Epithelial cell of esophagus (primary cell): ENCODE results near the gene FSTL4.

Experiments used
- DNase-seq: peaks from one replicate; pipeline ENCODE4 v3.0.0; 2010; ENCODE audit warnings: low read depth
- H3K4me3 ChIP-seq: 2 replicates; pipeline ENCODE4 v1.5.1; 2011; ENCODE audit warnings: mild to moderate bottlenecking, low read length, control low read depth
- TF ChIP-seq, protein P1 (sequence below): IDR thresholded peaks from 2 replicates; pipeline ENCODE4 v1.5.1; 2011; ENCODE audit warnings: low read depth, mild to moderate bottlenecking, low read length, control low read depth, inconsistent platforms; ENCODE audit not compliant: insufficient read depth; ENCODE audit errors: missing control alignments

The FSTL4 gene

DNA sequence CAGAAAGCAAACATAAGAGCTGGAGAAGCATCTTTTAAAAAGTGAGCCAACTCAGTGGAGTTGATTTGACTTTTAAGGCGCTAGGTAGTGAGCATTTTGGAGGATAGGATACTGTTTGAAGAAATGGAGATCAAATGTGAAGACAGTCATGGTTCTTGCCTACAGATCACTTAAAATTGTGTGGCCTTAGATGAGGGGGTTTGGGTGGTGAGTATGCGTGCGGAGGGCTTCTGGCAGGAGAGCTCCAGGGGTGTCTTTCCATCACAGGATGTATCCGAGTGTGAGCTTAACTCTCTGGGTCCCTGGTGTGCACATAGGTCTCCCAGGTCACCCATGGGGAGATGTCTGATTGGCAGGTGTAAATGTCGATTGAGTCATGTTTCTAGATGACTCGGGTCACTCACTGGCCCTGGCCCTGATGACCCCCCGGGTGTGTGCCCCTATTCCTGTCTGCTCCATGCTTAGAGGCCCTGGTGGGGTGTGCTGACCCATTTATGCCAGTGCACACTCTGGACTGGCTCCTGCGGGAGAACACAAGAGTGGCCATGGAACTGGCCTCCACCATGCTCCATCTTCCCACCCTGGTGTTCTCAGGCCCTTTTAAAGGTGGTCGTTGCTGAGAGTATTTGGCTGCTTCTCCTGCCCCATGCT lies 274.4 kb downstream of the FSTL4 start:
- no peak for DNase-seq
- H3K4me3 ChIP-seq = no peak overlapping the region
- TF ChIP-seq, protein P1, sequence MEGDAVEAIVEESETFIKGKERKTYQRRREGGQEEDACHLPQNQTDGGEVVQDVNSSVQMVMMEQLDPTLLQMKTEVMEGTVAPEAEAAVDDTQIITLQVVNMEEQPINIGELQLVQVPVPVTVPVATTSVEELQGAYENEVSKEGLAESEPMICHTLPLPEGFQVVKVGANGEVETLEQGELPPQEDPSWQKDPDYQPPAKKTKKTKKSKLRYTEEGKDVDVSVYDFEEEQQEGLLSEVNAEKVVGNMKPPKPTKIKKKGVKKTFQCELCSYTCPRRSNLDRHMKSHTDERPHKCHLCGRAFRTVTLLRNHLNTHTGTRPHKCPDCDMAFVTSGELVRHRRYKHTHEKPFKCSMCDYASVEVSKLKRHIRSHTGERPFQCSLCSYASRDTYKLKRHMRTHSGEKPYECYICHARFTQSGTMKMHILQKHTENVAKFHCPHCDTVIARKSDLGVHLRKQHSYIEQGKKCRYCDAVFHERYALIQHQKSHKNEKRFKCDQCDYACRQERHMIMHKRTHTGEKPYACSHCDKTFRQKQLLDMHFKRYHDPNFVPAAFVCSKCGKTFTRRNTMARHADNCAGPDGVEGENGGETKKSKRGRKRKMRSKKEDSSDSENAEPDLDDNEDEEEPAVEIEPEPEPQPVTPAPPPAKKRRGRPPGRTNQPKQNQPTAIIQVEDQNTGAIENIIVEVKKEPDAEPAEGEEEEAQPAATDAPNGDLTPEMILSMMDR = no peak

DNA sequence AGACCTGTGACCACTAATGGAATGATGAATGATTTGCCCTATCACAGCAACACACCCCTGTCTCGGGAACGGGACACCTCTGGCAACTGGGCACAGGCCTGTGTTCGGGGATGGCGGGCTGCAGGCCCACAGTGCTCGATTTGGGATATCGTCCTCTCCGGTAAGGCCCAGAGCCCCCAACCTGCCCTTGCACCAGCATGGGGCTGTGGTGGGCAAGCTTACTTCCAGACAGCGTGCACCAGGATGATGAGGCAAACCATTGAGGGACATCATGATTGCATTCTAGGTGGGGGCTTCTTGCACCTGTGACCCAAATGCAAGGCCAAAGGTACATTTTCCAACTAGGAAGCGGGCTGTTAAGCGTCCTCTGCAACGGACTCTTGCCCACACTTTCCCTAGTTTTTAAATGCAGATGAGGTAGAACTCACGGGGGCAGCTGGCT lies 275.4 kb downstream of the FSTL4 start:
- no peak overlapping the region for H3K4me3 ChIP-seq
- TF ChIP-seq, protein P1 = no peak
- no peak for DNase-seq

DNA sequence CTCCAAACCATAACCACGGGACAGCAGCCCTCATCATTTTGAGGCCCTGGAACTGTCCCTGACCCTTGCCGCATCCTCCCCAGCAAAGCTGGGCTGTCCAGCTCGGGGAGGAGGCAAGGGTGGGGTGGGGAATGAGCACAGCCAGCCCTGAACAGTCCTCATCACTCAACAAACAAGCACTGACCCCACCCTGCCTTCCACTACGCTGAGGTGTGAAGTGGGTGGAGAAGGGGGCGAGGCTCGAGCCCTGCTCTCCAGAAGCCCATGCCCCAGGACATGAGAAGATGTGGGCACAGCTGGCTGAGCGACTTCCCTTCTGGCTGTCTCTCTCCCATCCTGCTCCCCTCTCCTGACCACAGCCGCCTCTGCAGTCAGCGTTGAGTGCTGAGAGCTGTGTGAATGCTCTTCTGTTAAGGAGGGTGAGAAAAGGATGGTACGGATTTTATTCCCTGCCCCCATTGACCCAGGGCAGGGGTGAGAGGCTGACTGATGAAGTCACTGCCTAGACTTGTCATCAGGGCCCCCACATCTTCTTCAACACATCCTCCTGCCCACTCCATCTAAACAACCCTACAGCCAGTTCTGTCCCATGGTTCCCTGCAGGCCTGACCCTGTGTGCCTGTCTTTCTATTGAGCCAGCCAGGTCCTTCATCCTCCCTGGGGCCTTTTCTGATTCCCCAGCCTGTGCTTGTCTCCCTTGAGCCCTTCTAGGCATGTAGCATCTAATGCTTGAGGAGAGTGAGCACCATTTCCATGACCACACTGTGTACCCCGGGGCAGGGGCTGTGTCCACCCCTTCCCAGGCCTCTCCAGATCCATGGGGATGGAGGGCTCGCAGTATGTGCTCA lies 276.0 kb downstream of the FSTL4 start:
- no peak overlapping the region for H3K4me3 ChIP-seq
- TF ChIP-seq, protein P1 = no peak
- peak; percentile 43 for DNase-seq

DNA sequence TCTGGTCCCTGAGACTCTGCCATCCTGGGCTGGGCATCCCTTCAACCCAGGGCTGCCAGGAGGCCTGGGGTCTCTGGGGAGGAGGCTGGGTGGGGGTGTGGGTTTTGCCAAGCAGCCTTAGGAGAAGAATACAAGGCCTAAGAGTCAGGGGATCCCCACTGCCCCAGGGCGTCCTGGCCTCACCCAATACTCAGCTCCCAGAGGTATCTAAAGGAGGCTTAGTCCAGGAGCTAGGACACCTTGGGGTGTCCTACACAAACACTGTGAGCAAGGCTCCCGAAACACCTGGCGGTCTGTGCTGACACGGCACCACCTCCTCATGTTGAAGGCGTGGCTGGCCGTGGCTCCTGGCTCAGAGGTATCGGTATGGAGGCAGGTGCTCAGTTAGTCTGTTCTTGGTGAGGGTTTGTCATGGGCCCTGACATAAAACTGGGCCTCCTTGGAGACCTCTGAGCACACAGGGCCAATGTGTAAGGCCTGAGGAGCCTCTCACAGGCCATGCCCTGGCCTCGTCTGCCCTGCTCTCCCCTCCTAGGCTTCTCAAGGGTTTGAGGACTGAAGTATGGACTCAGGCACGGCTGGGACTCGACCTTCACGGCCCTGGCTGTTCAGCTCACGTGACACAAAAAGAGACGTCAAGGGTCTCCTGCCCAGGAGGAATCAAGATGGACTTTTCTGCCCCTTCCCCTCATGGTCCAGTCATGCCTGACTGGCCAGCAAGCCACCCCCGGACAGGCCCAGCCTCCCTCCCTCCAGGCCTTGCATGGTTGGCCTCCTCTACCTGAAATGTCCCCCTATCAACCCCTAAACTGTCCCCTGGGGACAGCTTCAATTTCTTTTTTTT lies 277.3 kb downstream of the FSTL4 start:
- no peak for DNase-seq
- TF ChIP-seq, protein P1 = no peak
- no peak overlapping the region for H3K4me3 ChIP-seq

DNA sequence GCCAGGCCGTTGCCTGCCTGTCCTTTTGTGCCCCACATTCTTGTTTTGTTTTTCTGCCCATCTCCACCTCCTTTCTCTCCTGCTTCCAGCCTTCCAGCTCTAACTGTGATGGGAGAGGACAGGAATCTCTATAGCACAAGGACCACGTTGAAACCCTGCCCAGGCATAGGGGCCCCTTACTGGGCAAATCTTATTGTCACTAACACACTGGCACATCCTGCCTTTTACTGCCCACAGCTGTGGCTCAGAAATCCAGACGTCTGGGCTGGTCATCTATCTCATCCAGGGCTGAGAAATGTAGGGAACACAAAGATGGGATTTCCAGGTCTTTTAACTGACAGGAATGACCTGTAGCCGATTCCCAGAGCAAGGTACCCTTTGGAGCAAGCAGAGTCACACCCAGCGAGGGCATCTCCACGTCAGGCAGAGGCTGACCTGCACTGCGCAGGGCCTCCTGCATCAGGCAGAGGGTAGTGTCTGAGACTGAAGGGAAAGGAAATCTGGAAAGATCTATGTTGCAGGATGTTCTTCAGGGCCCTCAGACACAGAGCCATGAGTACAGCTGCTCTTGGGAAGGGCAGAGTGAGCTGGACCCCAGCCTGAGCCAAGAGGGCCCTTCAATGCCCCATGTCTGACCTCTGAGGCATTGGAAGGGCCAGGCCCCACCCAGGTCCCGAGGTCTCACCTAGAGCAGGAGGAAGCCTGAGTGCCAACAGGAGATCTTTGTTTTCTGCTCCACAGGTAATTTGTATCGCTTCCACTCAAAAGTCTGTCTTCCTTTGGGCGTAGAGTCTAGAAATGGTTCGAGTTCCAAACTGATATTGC lies 278.8 kb downstream of the FSTL4 start:
- TF ChIP-seq, protein P1 = no peak
- DNase-seq = no peak
- no peak overlapping the region for H3K4me3 ChIP-seq

DNA sequence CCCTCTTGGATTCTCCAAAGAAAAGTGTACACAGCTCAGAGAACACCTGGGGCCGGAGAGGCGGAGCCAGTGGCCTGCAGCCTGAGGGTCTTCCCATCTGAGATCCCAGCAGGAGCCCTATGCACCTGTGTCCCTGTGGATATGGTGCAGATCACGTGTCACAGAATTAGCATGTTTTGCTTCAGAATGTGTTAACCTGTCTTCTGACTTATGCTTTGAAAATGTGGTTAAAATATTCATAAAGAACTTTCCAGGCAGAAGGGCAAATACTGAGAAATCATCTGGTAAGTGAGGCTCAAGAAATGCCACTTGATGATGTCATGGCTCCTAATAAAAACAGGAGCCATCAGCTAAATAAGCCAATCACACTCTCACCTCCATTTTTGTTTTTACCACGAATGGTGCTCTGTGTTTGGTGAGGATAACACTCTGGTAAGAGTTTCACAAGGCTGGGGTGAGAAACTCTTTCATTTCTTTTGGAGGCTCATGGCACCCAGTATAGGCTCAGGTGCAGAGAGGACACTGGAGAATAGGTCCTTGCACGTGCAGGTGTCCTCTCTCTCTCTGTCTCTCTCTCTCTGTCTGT lies 279.8 kb downstream of the FSTL4 start:
- no peak for DNase-seq
- H3K4me3 ChIP-seq = no peak overlapping the region
- TF ChIP-seq, protein P1 = no peak
